NB4 (cell line): ENCODE data around the gene TAF4.

ENCODE experiments used
- DNase-seq: peaks from one replicate; pipeline ENCODE4 v3.0.0; 2010; ENCODE audit warnings: low read depth
- H3K4me3 ChIP-seq: one replicate; pipeline ENCODE4 v1.5.1; 2011; ENCODE audit warnings: mild to moderate bottlenecking, low read depth, low read length, moderate library complexity
- CTCF ChIP-seq: IDR thresholded peaks from one replicate; pipeline ENCODE4 v1.5.1; 2012; ENCODE audit warnings: low read depth, low read length
- MAX ChIP-seq: IDR thresholded peaks from 2 replicates; pipeline ENCODE4 v1.6.1; 2011; ENCODE audit warnings: low read depth, low read length
- MYC ChIP-seq: IDR thresholded peaks from 2 replicates; pipeline ENCODE4 v1.6.1; 2011; ENCODE audit warnings: low read depth, low read length
- POLR2A ChIP-seq: IDR thresholded peaks from 2 replicates; pipeline ENCODE4 v1.6.1; 2011; ENCODE audit warnings: mild to moderate bottlenecking; ENCODE audit not compliant: insufficient read length; ENCODE audit errors: extremely low read depth

The TAF4 gene

GRCh38 chr20:62096421-62097380, 31.0 kb upstream of the TAF4 start:
- DNase-seq = no peak
- H3K4me3 ChIP-seq = no peak overlapping the region
- no peak for TF ChIP-seq POLR2A
- no peak for TF ChIP-seq MYC
- no peak for TF ChIP-seq CTCF

- no peak overlapping the region for H3K4me3 ChIP-seq
- TF ChIP-seq POLR2A = no peak
- no peak for TF ChIP-seq CTCF
- no peak for TF ChIP-seq MAX
- no peak for TF ChIP-seq MYC
- no peak for DNase-seq
These were observed 23.7 kb upstream of the TAF4 start for GRCh38 chr20:62089393-62089792.

GRCh38 chr20:62088258-62089127, 22.8 kb upstream of the TAF4 start:
- DNase-seq = peak; percentile 39
- no peak overlapping the region for H3K4me3 ChIP-seq
- TF ChIP-seq CTCF (no peak), POLR2A (no peak), MYC (no peak), MAX (no peak)

- no peak for DNase-seq
These were observed 22.0 kb upstream of the TAF4 start for GRCh38 chr20:62087632-62088031.

More at GRCh38 chr20:62087632-62088031, 22.0 kb upstream of the TAF4 start:
- TF ChIP-seq MYC = no peak
- no peak for TF ChIP-seq CTCF
- no peak for TF ChIP-seq MAX
- no peak for TF ChIP-seq POLR2A
- no peak overlapping the region for H3K4me3 ChIP-seq
